ENCODE results near the gene GALNT17.

GRCh38 chr7:71645836-71646235 lies 513.9 kb downstream of the GALNT17 start:
- TF ChIP-seq EP300 (conservative IDR thresholded peaks at IDR 0.05; ENCODE audit: poor library complexity, severe bottlenecking) (no peak), SMC3 (conservative IDR thresholded peaks at IDR 0.05; ENCODE audit: poor library complexity) (no peak), POLR2AphosphoS5 (IDR thresholded peaks at IDR 0.05) (no peak), CTCF (IDR thresholded peaks at IDR 0.05; ENCODE audit: poor library complexity, severe bottlenecking) (no peak), EZH2 (IDR thresholded peaks at IDR 0.05; ENCODE audit: borderline replicate concordance, insufficient read depth, low read length, poor library complexity, severe bottlenecking) (no peak), REST (IDR thresholded peaks at IDR 0.05; ENCODE audit: borderline replicate concordance) (no peak)

All from neural cell (in vitro differentiated cells).